ENCODE results near the gene DHX40.

- TF ChIP-seq CTCF (IDR thresholded peaks at IDR 0.05) (no peak), POLR2A (IDR thresholded peaks at IDR 0.05) (no peak)
Measured at GRCh38 chr17:59533694-59534093, 31.7 kb upstream of the DHX40 start.

All from adrenal gland (tissue), 5 donors.